ENCODE measurements around the gene ZNF654.
A peak's percentile ranks its signal among the peaks of the same experiment; 100 is the strongest.
"Not testable (repeated sequence)": the region's sequence is repeated elsewhere in the genome, so short reads cannot be mapped to it uniquely, and the experiment has no call there.

The ZNF654 gene

DNA sequence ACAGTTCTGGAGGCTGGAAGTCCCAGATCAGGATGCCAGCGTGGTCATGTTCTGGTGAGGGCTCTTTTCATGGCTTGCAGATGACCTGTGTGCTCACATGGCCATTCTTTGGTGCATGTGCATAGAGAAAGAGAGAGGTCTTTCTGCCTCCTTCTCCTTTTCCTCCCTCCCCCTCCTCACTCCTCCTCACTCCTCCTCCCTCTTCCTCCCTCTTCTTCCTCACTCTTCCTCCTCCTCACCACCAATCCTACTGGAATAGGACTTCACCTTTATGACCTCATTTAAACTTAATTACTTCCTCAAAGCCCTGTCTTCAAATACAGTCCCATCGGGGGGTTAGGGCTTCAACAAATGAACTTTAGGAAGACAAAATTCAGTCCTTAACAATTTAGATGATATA lies 23.8 kb downstream of the ZNF654 start:
- H3K4me1 Mint-ChIP-seq (ENCODE audit: low read depth in 2 of 2): peaks cover 24 to 34% of the 10 kb centered on the region in 2 donors
- no peaks in the 10 kb centered on the region for H3K9me3 Mint-ChIP-seq
- peaks cover 15% of the 10 kb centered on the region for H3K36me3 Mint-ChIP-seq (ENCODE audit: insufficient read depth)
- ATAC-seq (replicated peaks): no peak
- no peak for DNase-seq
- H3K4me3 Mint-ChIP-seq: no peak overlapping the region
- H3K27me3 Mint-ChIP-seq: no peaks in the 10 kb centered on the region
- no peak overlapping the region for H3K27ac Mint-ChIP-seq

DNA sequence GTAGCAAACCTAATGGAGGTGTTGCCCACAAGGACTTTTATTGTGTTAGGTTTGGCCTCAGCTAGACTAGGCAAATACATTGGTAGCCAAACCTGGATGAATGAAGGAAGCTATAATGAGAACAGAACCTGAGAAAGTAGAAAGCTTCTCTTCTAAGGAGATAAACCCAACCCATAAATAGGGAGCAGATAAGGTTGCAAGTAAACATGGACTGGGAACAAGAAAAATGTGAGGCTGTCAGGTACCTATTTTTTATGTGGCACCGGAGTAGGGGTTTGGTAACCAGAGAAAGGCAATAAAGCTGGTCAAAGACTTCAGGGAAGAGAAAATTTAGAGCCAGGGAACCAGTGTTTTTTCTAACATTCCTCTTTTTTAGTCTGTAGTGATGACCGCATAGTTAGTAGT lies 25.0 kb downstream of the ZNF654 start:
- Mint-ChIP-seq H3K4me1 (ENCODE audit: low read depth in 2 of 2) (peaks cover 17 to 26% of the 10 kb centered on the region in 2 donors), H3K27ac (no peak overlapping the region), H3K4me3 (no peak overlapping the region), H3K36me3 (ENCODE audit: insufficient read depth) (peaks cover 19% of the 10 kb centered on the region), H3K27me3 (no peaks in the 10 kb centered on the region), H3K9me3 (no peaks in the 10 kb centered on the region)
- no peak for DNase-seq
- ATAC-seq (replicated peaks): no peak

DNA sequence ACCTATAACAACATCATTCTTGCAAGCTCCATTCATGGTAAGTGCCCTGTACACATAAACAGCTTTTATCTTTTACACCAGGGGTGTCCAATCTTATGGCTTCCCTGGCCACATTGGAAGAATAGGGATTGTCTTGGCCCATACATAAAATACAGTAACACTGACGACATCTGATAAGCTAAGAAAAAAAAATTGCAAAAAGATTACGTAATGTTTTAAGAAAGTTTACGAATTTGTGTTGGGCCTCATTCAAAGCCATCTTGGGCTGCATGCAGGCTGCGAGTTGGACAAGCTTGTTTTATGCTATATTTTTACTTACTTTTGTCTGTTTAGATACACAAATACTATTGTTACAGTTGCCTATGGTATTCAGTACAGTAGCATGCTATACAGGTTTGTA lies 31.6 kb downstream of the ZNF654 start:
- H3K27ac Mint-ChIP-seq: no peak overlapping the region
- H3K27me3 Mint-ChIP-seq: no peaks in the 10 kb centered on the region
- H3K9me3 Mint-ChIP-seq: no peaks in the 10 kb centered on the region
- ATAC-seq (replicated peaks) (no peak), DNase-seq (no peak)
- no peak overlapping the region for H3K4me3 Mint-ChIP-seq
- H3K36me3 Mint-ChIP-seq (ENCODE audit: insufficient read depth): peaks cover 26% of the 10 kb centered on the region
- H3K4me1 Mint-ChIP-seq (ENCODE audit: low read depth in 2 of 2): peaks cover 4 to 11% of the 10 kb centered on the region in 2 donors

- H3K27me3 Mint-ChIP-seq: no peaks in the 10 kb centered on the region
These were observed 33.2 kb downstream of the ZNF654 start for GRCh38 chr3:88092270-88092669.

GRCh38 chr3:88093266-88093665 lies 34.2 kb downstream of the ZNF654 start:
- H3K9me3 Mint-ChIP-seq: no peaks in the 10 kb centered on the region
- peaks cover 19% of the 10 kb centered on the region for H3K36me3 Mint-ChIP-seq (ENCODE audit: insufficient read depth)
- peaks cover 10 to 28% of the 10 kb centered on the region in 2 donors for H3K4me1 Mint-ChIP-seq (ENCODE audit: low read depth in 2 of 2)
- ATAC-seq (replicated peaks) (no peak), DNase-seq (no peak)
- H3K4me3 Mint-ChIP-seq: no peak overlapping the region
- no peak overlapping the region for H3K27ac Mint-ChIP-seq
- no peaks in the 10 kb centered on the region for H3K27me3 Mint-ChIP-seq

More at GRCh38 chr3:88092270-88092669, 33.2 kb downstream of the ZNF654 start:
- H3K4me1 Mint-ChIP-seq (ENCODE audit: low read depth in 2 of 2): peaks cover 6 to 18% of the 10 kb centered on the region in 2 donors
- H3K9me3 Mint-ChIP-seq: no peaks in the 10 kb centered on the region
- DNase-seq (no peak), ATAC-seq (replicated peaks) (no peak)
- H3K4me3 Mint-ChIP-seq: no peak overlapping the region
- H3K36me3 Mint-ChIP-seq (ENCODE audit: insufficient read depth): peaks cover 23% of the 10 kb centered on the region
- no peak overlapping the region for H3K27ac Mint-ChIP-seq

- Mint-ChIP-seq H3K27ac (no peak overlapping the region), H3K4me1 (ENCODE audit: low read depth in 2 of 2) (peaks cover 9 to 46% of the 10 kb centered on the region in 2 donors), H3K27me3 (no peaks in the 10 kb centered on the region), H3K4me3 (no peak overlapping the region), H3K36me3 (ENCODE audit: insufficient read depth) (peaks cover 12% of the 10 kb centered on the region), H3K9me3 (no peaks in the 10 kb centered on the region)
- ATAC-seq (replicated peaks) (no peak), DNase-seq (no peak)
These were observed 42.1 kb downstream of the ZNF654 start for GRCh38 chr3:88101142-88101541.

DNA sequence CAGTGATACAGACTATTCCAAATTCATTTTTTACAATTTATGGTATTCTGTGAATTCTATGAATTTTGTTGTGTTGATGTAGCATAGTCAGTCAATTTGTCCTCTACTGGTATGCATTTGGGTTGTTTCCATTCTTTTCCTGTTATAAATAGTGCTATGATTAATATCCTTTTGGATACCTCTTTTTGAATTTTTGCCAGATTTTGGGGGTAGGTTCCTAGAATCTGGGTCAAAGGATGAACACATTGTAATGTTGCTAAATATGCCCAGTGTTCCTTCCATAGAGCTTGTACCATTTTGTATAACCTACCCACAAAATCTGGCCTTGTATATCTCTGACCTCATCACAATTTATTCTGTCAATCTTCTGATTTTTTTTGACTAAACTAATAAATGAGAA lies 46.3 kb downstream of the ZNF654 start:
- DNase-seq (no peak), ATAC-seq (replicated peaks) (no peak)
- Mint-ChIP-seq H3K27me3 (no peaks in the 10 kb centered on the region), H3K4me3 (no peak overlapping the region), H3K4me1 (ENCODE audit: low read depth in 2 of 2) (peaks cover 10 to 41% of the 10 kb centered on the region in 2 donors), H3K9me3 (no peaks in the 10 kb centered on the region), H3K27ac (peak overlapping the region in 1 of 2 donors; percentile 67), H3K36me3 (ENCODE audit: insufficient read depth) (peaks cover 4% of the 10 kb centered on the region)

- Mint-ChIP-seq H3K4me1 (ENCODE audit: low read depth in 2 of 2) (peaks cover 5 to 10% of the 10 kb centered on the region in 2 donors), H3K27ac (no peak overlapping the region), H3K27me3 (no peaks in the 10 kb centered on the region), H3K36me3 (ENCODE audit: insufficient read depth) (peaks cover 7% of the 10 kb centered on the region), H3K4me3 (no peak overlapping the region), H3K9me3 (no peaks in the 10 kb centered on the region)
- ATAC-seq (replicated peaks) (no peak), DNase-seq (no peak)
These were observed 53.2 kb downstream of the ZNF654 start for GRCh38 chr3:88112289-88112688.

DNA sequence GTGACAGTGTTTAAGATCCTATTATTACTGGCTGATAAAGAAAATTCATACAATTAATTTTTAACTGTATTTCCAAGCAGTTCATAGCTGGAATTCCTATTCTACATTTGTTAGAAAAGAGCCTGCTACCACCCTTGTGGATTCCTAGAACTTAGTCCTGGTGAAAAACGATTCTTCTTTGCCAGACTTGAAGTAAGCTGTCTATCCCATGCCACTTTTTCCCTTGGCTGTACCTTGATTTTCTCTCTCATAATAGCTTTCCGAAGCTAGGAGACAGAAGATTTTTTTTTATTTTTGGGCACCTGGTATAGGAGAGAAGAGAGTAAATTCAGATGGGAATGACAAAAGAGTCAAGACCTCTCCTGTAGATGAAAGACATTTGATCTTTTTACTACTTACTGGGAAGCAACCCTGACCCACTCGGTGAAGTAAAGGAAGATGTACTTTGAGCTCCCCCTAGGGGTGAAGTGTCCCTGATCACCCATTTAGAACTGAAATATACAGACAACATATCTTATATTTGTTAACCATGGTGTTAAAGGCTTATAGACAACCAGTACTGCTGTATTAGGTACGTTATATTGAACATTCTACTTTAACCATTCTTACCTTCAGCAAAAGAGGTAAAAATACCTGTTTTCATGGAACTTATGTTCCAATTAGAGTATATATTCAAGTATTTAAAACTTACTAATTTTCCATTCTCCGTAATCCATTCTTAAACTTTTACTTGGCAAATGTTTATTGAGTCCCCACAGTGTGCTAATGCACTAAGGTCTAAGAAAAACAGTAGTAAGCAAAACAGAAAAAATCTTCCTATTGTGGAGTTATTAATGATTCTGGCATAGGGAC lies 54.5 kb downstream of the ZNF654 start:
- peaks cover 5 to 9% of the 10 kb centered on the region in 2 donors for H3K4me1 Mint-ChIP-seq (ENCODE audit: low read depth in 2 of 2)
- peaks cover 7% of the 10 kb centered on the region for H3K36me3 Mint-ChIP-seq (ENCODE audit: insufficient read depth)
- H3K27me3 Mint-ChIP-seq: no peaks in the 10 kb centered on the region
- no peak overlapping the region for H3K4me3 Mint-ChIP-seq
- H3K27ac Mint-ChIP-seq: peak overlapping the region in 1 of 2 donors; percentile 54
- no peaks in the 10 kb centered on the region for H3K9me3 Mint-ChIP-seq
- peak; percentile 97 for ATAC-seq (replicated peaks)
- DNase-seq: peak; percentile 63 to 68 (median 64)

- Mint-ChIP-seq H3K36me3 (ENCODE audit: insufficient read depth) (peaks cover 7% of the 10 kb centered on the region), H3K4me1 (ENCODE audit: low read depth in 2 of 2) (peaks cover 2 to 4% of the 10 kb centered on the region in 2 donors), H3K27me3 (no peaks in the 10 kb centered on the region), H3K27ac (peak overlapping the region in 1 of 2 donors; percentile 56), H3K4me3 (no peak overlapping the region), H3K9me3 (no peaks in the 10 kb centered on the region)
- DNase-seq (no peak), ATAC-seq (replicated peaks) (no peak)
These were observed 56.0 kb downstream of the ZNF654 start for GRCh38 chr3:88114878-88115549.

DNA sequence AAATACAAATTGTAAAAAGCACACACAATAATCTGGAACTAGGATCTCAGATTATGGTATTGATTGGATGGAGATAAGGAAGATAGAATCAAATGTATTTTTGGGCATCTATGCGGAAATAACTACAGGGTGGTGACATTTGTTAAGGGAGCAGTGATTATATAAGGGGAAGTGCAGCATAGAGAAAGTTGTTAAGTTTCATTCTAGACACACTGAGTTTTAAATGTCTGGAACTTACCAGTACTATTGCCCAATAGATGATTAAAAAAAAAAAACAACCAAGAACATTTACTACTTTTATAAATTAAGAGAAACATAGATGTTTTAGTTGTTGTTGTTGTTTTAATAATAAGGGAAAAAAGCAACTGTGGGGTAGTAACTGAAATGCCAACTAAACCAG lies 58.6 kb downstream of the ZNF654 start:
- Mint-ChIP-seq H3K4me1 (ENCODE audit: low read depth in 2 of 2) (peaks cover 4 to 8% of the 10 kb centered on the region in 2 donors), H3K36me3 (ENCODE audit: insufficient read depth) (peaks cover 7% of the 10 kb centered on the region), H3K4me3 (no peak overlapping the region), H3K27me3 (no peaks in the 10 kb centered on the region), H3K27ac (no peak overlapping the region), H3K9me3 (no peaks in the 10 kb centered on the region)
- DNase-seq: no peak
- no peak for ATAC-seq (replicated peaks)

DNA sequence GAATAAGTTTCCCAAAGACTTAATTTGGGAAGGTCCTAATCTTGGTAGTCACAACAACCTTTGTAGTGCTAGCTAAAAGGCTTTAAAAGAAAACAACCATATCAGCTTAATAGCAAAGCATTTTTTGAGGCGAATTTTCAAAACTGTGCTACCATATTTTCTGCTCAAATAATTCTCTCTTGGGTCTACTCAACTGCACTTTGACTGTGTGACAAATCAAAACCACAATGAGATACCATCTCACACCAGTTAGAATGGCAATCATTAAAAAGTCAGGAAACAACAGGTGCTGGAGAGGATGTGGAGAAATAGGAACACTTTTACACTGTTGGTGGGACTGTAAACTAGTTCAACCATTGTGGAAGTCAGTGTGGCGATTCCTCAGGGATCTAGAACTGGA lies 59.5 kb downstream of the ZNF654 start:
- not testable (repeated sequence) for H3K4me1 Mint-ChIP-seq (ENCODE audit: low read depth in 2 of 2); ATAC-seq (replicated peaks); H3K27me3 Mint-ChIP-seq; H3K4me3 Mint-ChIP-seq; DNase-seq; H3K9me3 Mint-ChIP-seq; H3K36me3 Mint-ChIP-seq (ENCODE audit: insufficient read depth); H3K27ac Mint-ChIP-seq

DNA sequence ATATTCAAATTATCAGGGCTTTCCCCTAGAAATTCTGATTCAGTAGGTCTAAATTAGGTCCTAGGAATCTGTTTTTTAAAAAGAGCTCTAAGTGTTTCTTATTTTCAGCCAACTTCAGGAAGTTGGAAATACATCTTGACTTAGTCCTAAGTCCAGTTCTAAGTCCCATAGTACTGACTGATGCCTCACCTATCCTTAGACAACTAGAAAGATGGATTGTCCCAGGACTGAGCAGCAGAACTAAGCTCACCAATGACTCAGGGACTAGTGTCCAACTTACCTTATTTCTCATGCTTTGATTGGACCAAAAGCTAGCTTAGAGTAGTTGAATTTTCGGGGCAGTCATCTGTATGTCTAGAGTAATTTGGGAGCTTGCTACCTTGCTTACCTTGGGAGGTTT lies 64.5 kb downstream of the ZNF654 start:
- H3K27ac Mint-ChIP-seq: no peak overlapping the region
- H3K4me3 Mint-ChIP-seq: no peak overlapping the region
- H3K36me3 Mint-ChIP-seq (ENCODE audit: insufficient read depth): peaks cover 3% of the 10 kb centered on the region
- DNase-seq: no peak
- no peak for ATAC-seq (replicated peaks)
- peaks cover 5 to 9% of the 10 kb centered on the region in 2 donors for H3K4me1 Mint-ChIP-seq (ENCODE audit: low read depth in 2 of 2)
- no peaks in the 10 kb centered on the region for H3K27me3 Mint-ChIP-seq
- no peaks in the 10 kb centered on the region for H3K9me3 Mint-ChIP-seq

DNA sequence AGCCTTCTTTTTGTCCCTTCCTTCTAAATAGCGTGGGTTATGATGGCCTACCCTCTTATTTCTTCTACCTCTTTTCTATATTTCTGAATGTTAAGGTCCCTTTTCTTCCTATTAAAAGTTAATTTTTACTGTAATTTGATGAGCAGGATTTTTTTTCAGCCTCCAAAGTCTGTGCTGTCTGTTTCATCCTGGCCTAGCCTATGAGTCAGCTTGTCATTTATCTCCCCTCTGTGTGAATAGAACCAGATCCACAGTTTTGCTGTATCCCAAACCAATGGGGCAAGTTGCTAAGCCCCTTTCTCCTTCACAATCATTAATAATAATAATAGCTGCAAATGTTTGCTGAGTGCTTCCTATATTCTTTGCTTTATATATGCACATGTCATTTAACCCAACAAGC lies 72.6 kb downstream of the ZNF654 start:
- ATAC-seq (replicated peaks) (no peak), DNase-seq (no peak)
- Mint-ChIP-seq H3K27me3 (no peaks in the 10 kb centered on the region), H3K9me3 (no peaks in the 10 kb centered on the region), H3K4me3 (no peak overlapping the region), H3K36me3 (ENCODE audit: insufficient read depth) (peaks cover 10% of the 10 kb centered on the region), H3K27ac (peak overlapping the region in 1 of 2 donors; percentile 60), H3K4me1 (ENCODE audit: low read depth in 2 of 2) (peaks cover 3 to 5% of the 10 kb centered on the region in 2 donors)
